MM.1S (cell line): ENCODE data around the gene UBE2F.

Experiments used
- DNase-seq: peaks from one replicate; pipeline ENCODE4 v3.0.0-alpha.2; 2015
- H2AFZ ChIP-seq: fragments of 300-600 bp; sonication (generic); 2 replicates; pipeline ENCODE4 v1.6.0; 2016; ENCODE audit warnings: antibody characterized with exemption, low read length
- H3F3A ChIP-seq: fragments of 300-600 bp; sonication (generic); 2 replicates; pipeline ENCODE4 v1.6.1; 2016; ENCODE audit warnings: mild to moderate bottlenecking, antibody characterized with exemption, low read length, moderate library complexity, mixed read lengths; ENCODE audit not compliant: insufficient read depth
- H3K27ac ChIP-seq: fragments of 300-600 bp; sonication (generic); 2 replicates; pipeline ENCODE4 v1.5.1; 2016; ENCODE audit warnings: mild to moderate bottlenecking, low read length
- H3K27me3 ChIP-seq: fragments of 300-600 bp; sonication (generic); replicated peaks from 2 replicates; pipeline ENCODE4 v1.6.0; 2016; ENCODE audit warnings: low read length; ENCODE audit not compliant: insufficient read depth
- H3K36me3 ChIP-seq: fragments of 300-600 bp; sonication (generic); replicated peaks from 2 replicates; pipeline ENCODE4 v1.6.1; 2016; ENCODE audit warnings: mild to moderate bottlenecking, low read length, mixed read lengths; ENCODE audit not compliant: insufficient read depth
- H3K4me1 ChIP-seq: fragments of 300-600 bp; sonication (generic); 2 replicates; pipeline ENCODE4 v1.6.1; 2016; ENCODE audit warnings: low read length, mixed read lengths
- H3K4me2 ChIP-seq: fragments of 300-600 bp; sonication (generic); 2 replicates; pipeline ENCODE4 v1.6.0; 2016; ENCODE audit warnings: low read depth, low read length
- H3K4me3 ChIP-seq: fragments of 300-600 bp; sonication (generic); 2 replicates; pipeline ENCODE4 v1.5.1; 2016; ENCODE audit warnings: low read length, mixed read lengths
- H3K79me2 ChIP-seq: fragments of 300-600 bp; sonication (generic); 2 replicates; pipeline ENCODE4 v1.6.1; 2016; ENCODE audit warnings: mixed run types, low read length, mixed read lengths
- H3K9ac ChIP-seq: fragments of 300-600 bp; sonication (generic); 2 replicates; pipeline ENCODE4 v1.6.1; 2016; ENCODE audit warnings: low read length, mixed read lengths
- H3K9me2 ChIP-seq: fragments of 300-600 bp; sonication (generic); replicated peaks from 2 replicates; pipeline ENCODE4 v1.6.1; 2016; ENCODE audit warnings: mild to moderate bottlenecking, low read length, mixed read lengths; ENCODE audit not compliant: insufficient read depth
- H3K9me3 ChIP-seq: fragments of 300-600 bp; sonication (generic); replicated peaks from 2 replicates; pipeline ENCODE4 v1.6.1; 2016; ENCODE audit warnings: mild to moderate bottlenecking, low read length, mixed read lengths; ENCODE audit not compliant: insufficient read depth
- H4K20me1 ChIP-seq: fragments of 300-600 bp; sonication (generic); 2 replicates; pipeline ENCODE4 v1.6.1; 2016; ENCODE audit warnings: mild to moderate bottlenecking, low read length, moderate library complexity, mixed read lengths; ENCODE audit not compliant: insufficient read depth
- CTCF ChIP-seq: fragments of 300-600 bp; sonication (generic); IDR thresholded peaks from 2 replicates; pipeline ENCODE4 v1.5.1; 2016; ENCODE audit warnings: antibody characterized with exemption, low read length, mixed read lengths
- EZH2 ChIP-seq: fragments of 300-600 bp; sonication (generic); optimal IDR thresholded peaks from 2 replicates; pipeline ENCODE3; 2017; ENCODE audit warnings: low read depth, mild to moderate bottlenecking, antibody characterized with exemption, low read length, mixed read lengths
- EZH2phosphoT487 ChIP-seq: fragments of 300-600 bp; sonication (generic); IDR thresholded peaks from 2 replicates; pipeline ENCODE4 v1.6.1; 2018; ENCODE audit warnings: antibody characterized with exemption, low read length

Gene UBE2F

GRCh38 chr2:237942513-237942899 is 24.3 kb upstream of the UBE2F start:
- no peak overlapping the region for H3K4me2 ChIP-seq
- no peak overlapping the region for H2AFZ ChIP-seq
- H3K27me3 ChIP-seq = no peaks in the 10 kb centered on the region
- no peaks in the 10 kb centered on the region for H3K9me2 ChIP-seq
- H3K36me3 ChIP-seq = no peaks in the 10 kb centered on the region
- no peak overlapping the region for H3K4me3 ChIP-seq
- H4K20me1 ChIP-seq = no peaks in the 10 kb centered on the region
- H3K79me2 ChIP-seq = no peaks in the 10 kb centered on the region
- no peak for TF ChIP-seq EZH2
- TF ChIP-seq EZH2phosphoT487 = no peak
- TF ChIP-seq CTCF = no peak
- no peak overlapping the region for H3K27ac ChIP-seq
- H3K9ac ChIP-seq = no peak overlapping the region
- H3F3A ChIP-seq = no peaks in the 10 kb centered on the region
- no peaks in the 10 kb centered on the region for H3K4me1 ChIP-seq
- H3K9me3 ChIP-seq = no peaks in the 10 kb centered on the region
- DNase-seq = no peak

GRCh38 chr2:237943395-237944094 is 23.3 kb upstream of the UBE2F start:
- H2AFZ ChIP-seq = no peak overlapping the region
- no peak for TF ChIP-seq EZH2phosphoT487
- no peak for TF ChIP-seq EZH2
- TF ChIP-seq CTCF = no peak
- H3F3A ChIP-seq = no peaks in the 10 kb centered on the region
- H3K4me3 ChIP-seq = no peak overlapping the region
- no peaks in the 10 kb centered on the region for H3K27me3 ChIP-seq
- H3K27ac ChIP-seq = no peak overlapping the region
- H3K9me3 ChIP-seq = no peaks in the 10 kb centered on the region
- H4K20me1 ChIP-seq = no peaks in the 10 kb centered on the region
- no peaks in the 10 kb centered on the region for H3K36me3 ChIP-seq
- no peaks in the 10 kb centered on the region for H3K79me2 ChIP-seq
- H3K4me2 ChIP-seq = no peak overlapping the region
- H3K9me2 ChIP-seq = no peaks in the 10 kb centered on the region
- H3K9ac ChIP-seq = no peak overlapping the region
- no peaks in the 10 kb centered on the region for H3K4me1 ChIP-seq
- no peak for DNase-seq

GRCh38 chr2:237944302-237944701 is 22.5 kb upstream of the UBE2F start:
- DNase-seq = no peak
- Histone ChIP-seq H3K9me2 (no peaks in the 10 kb centered on the region), H3K27ac (no peak overlapping the region), H3K4me1 (no peaks in the 10 kb centered on the region), H3K27me3 (no peaks in the 10 kb centered on the region), H3K9me3 (no peaks in the 10 kb centered on the region), H4K20me1 (no peaks in the 10 kb centered on the region), H3K4me3 (no peak overlapping the region), H3F3A (no peaks in the 10 kb centered on the region), H3K9ac (no peak overlapping the region), H2AFZ (no peak overlapping the region), H3K36me3 (no peaks in the 10 kb centered on the region), H3K4me2 (no peak overlapping the region), H3K79me2 (no peaks in the 10 kb centered on the region)
- TF ChIP-seq EZH2 = no peak
- TF ChIP-seq CTCF = no peak
- TF ChIP-seq EZH2phosphoT487 = no peak
